ENCODE measurements around the gene ZNF670.
"Not testable (repeated sequence)": the region's sequence is repeated elsewhere in the genome, so short reads cannot be mapped to it uniquely, and the experiment has no call there.

The ZNF670 gene

DNA sequence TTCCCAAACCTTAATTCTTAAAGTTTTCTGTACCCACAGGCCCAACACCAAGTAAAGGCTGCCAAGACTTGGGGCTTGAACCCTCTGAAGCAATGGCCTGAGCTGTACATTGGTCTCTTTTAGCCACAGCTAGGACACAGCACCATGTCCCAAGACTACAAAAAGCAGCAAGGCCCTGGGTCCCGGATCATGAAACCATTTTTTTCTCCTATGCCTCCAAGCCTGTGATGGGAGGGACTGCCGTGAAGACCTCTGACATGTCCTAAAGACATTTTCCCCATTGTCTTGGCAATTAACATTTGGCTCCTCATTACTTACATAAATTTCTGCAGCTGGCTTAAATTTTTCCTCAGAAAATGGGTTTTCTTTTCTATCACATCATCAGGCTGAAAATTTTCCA lies 30.9 kb downstream of the ZNF670 start:
- 92 to 95% methylated on average over 2 of the region's 2 CpGs for WGBS, 2 experiments
- no peaks in the 10 kb centered on the region for H3K27me3 ChIP-seq (ENCODE audit: control insufficient read depth, insufficient read depth, low read length, poor library complexity, severe bottlenecking)
- H3K4me3 ChIP-seq (ENCODE audit: insufficient read depth, low read depth, low read length): no peak overlapping the region
- H3K36me3 ChIP-seq (ENCODE audit: control insufficient read depth, insufficient read depth, low read length): peaks cover 9% of the 10 kb centered on the region
- no peaks in the 10 kb centered on the region for H3K4me1 ChIP-seq (ENCODE audit: control insufficient read depth, insufficient read depth, low read length)
- no peak overlapping the region for H3K27ac ChIP-seq (ENCODE audit: insufficient read depth, low read depth, low read length, poor library complexity, severe bottlenecking)
- H3K9me3 ChIP-seq (ENCODE audit: control insufficient read depth, low read length): peaks cover 13% of the 10 kb centered on the region

DNA sequence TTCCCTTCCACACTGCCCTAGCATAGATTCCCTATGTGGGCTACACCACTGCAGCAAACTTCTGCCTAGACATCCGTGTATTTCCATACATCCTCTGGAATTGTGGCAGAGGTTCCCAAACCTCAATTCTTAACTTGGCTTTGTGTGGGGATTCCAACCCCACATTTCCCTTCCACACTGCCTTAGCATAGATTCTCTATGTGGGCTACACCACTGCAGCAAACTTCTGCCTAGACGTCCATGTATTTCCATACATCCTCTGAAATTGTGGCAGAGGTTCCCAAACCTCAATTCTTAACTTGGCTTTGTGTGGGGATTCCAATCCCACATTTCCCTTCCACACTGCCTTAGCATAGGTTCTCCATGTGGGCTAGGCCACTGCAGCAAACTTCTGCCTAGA lies 31.4 kb downstream of the ZNF670 start:
- no peaks in the 10 kb centered on the region for H3K27me3 ChIP-seq (ENCODE audit: control insufficient read depth, insufficient read depth, low read length, poor library complexity, severe bottlenecking)
- no peak overlapping the region for H3K4me3 ChIP-seq (ENCODE audit: insufficient read depth, low read depth, low read length)
- no peak overlapping the region for H3K27ac ChIP-seq (ENCODE audit: insufficient read depth, low read depth, low read length, poor library complexity, severe bottlenecking)
- no peaks in the 10 kb centered on the region for H3K4me1 ChIP-seq (ENCODE audit: control insufficient read depth, insufficient read depth, low read length)
- 84 to 92% methylated on average over 2 of the region's 2 CpGs for WGBS, 2 experiments
- peaks cover 9% of the 10 kb centered on the region for H3K9me3 ChIP-seq (ENCODE audit: control insufficient read depth, low read length)
- H3K36me3 ChIP-seq (ENCODE audit: control insufficient read depth, insufficient read depth, low read length): peaks cover 11% of the 10 kb centered on the region

GRCh38 chr1:247043406-247043805 lies 35.2 kb downstream of the ZNF670 start:
- H3K27me3 ChIP-seq (ENCODE audit: control insufficient read depth, insufficient read depth, low read length, poor library complexity, severe bottlenecking): no peaks in the 10 kb centered on the region
- no peaks in the 10 kb centered on the region for H3K4me1 ChIP-seq (ENCODE audit: control insufficient read depth, insufficient read depth, low read length)
- peaks cover 5% of the 10 kb centered on the region for H3K9me3 ChIP-seq (ENCODE audit: control insufficient read depth, low read length)
- H3K27ac ChIP-seq (ENCODE audit: insufficient read depth, low read depth, low read length, poor library complexity, severe bottlenecking): no peak overlapping the region
- H3K4me3 ChIP-seq (ENCODE audit: insufficient read depth, low read depth, low read length): no peak overlapping the region
- H3K36me3 ChIP-seq (ENCODE audit: control insufficient read depth, insufficient read depth, low read length): peaks cover 32% of the 10 kb centered on the region
- 89 to 95% methylated on average over 5 of the region's 5 CpGs for WGBS, 2 experiments

GRCh38 chr1:247037511-247038320 lies 40.9 kb downstream of the ZNF670 start:
- Histone ChIP-seq H3K9me3 (ENCODE audit: control insufficient read depth, low read length) (peaks cover 17% of the 10 kb centered on the region), H3K4me3 (ENCODE audit: insufficient read depth, low read depth, low read length) (no peak overlapping the region), H3K4me1 (ENCODE audit: control insufficient read depth, insufficient read depth, low read length) (no peaks in the 10 kb centered on the region), H3K36me3 (ENCODE audit: control insufficient read depth, insufficient read depth, low read length) (peaks cover 69% of the 10 kb centered on the region), H3K27ac (ENCODE audit: insufficient read depth, low read depth, low read length, poor library complexity, severe bottlenecking) (no peak overlapping the region), H3K27me3 (ENCODE audit: control insufficient read depth, insufficient read depth, low read length, poor library complexity, severe bottlenecking) (no peaks in the 10 kb centered on the region)
- WGBS, 2 experiments: 91 to 94% methylated on average over 5 of the region's 6 CpGs

GRCh38 chr1:247032306-247032705 lies 46.3 kb downstream of the ZNF670 start:
- not testable (repeated sequence) for H3K4me1 ChIP-seq (ENCODE audit: control insufficient read depth, insufficient read depth, low read length); H3K27me3 ChIP-seq (ENCODE audit: control insufficient read depth, insufficient read depth, low read length, poor library complexity, severe bottlenecking); H3K4me3 ChIP-seq (ENCODE audit: insufficient read depth, low read depth, low read length); H3K27ac ChIP-seq (ENCODE audit: insufficient read depth, low read depth, low read length, poor library complexity, severe bottlenecking)
- Histone ChIP-seq H3K36me3 (ENCODE audit: control insufficient read depth, insufficient read depth, low read length) (peaks cover 35% of the 10 kb centered on the region), H3K9me3 (ENCODE audit: control insufficient read depth, low read length) (peaks cover 14% of the 10 kb centered on the region)
- WGBS, 2 experiments: 88 to 89% methylated on average over 22 to 29 of the region's 30 CpGs
